Measurements from ENCODE around the gene UBA3.

DNA sequence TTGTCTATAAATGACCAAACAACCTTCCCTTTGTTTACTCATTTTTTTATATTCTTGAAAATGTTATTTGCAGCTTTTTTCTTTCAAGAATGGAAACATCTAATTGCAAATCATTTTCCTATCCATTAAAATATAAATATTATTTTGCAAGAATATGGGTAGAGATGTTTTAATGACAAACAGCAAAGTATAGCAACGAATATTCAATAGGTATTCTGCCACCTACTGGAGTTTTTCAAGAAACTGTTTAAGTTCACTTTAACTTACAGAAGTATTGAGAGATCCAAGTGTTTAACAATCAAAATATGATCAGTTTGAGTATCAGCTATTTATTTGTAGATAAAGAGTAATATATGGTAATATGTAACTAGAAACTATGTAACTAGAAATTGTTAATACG is 59.7 kb downstream of the UBA3 start:
- TF ChIP-seq, protein P1, sequence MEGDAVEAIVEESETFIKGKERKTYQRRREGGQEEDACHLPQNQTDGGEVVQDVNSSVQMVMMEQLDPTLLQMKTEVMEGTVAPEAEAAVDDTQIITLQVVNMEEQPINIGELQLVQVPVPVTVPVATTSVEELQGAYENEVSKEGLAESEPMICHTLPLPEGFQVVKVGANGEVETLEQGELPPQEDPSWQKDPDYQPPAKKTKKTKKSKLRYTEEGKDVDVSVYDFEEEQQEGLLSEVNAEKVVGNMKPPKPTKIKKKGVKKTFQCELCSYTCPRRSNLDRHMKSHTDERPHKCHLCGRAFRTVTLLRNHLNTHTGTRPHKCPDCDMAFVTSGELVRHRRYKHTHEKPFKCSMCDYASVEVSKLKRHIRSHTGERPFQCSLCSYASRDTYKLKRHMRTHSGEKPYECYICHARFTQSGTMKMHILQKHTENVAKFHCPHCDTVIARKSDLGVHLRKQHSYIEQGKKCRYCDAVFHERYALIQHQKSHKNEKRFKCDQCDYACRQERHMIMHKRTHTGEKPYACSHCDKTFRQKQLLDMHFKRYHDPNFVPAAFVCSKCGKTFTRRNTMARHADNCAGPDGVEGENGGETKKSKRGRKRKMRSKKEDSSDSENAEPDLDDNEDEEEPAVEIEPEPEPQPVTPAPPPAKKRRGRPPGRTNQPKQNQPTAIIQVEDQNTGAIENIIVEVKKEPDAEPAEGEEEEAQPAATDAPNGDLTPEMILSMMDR (IDR thresholded peaks at IDR 0.05; ENCODE audit: low read depth, low read length, poor library complexity, severe bottlenecking), result peak; percentile 40
- TF ChIP-seq EZH2phosphoT487 (IDR thresholded peaks at IDR 0.05; ENCODE audit: borderline replicate concordance, low read length), result no peak
